Measurements from ENCODE around the gene STK11.

DNA sequence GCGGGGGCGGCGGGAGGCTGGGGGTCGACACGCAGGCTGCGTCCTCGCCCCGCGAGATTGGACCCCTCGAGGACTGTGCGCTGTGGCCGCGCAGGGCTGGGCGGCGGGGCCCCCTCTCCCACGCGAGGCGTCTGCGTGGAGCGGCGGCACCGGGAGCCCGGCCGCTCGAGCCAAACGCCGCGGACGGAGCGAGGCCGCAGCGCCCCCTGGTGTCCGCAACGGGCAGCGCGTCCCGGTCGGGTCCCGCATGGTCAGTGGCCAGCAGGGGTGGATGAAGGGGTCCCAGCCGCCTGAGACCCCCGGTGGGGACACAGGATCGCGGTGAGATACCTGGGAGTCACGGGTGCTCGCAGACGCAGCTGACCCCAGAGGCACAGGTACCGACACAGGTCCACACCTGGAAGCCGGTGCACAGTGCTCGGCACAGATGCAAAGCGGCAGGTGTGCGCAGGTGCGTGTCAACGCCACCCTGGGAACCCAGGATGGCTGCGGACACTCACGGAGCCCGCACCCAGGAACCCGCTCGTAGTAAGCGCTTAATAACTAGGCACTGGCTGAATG is 61.4 kb downstream of the STK11 start:
- TF ChIP-seq, protein P1, sequence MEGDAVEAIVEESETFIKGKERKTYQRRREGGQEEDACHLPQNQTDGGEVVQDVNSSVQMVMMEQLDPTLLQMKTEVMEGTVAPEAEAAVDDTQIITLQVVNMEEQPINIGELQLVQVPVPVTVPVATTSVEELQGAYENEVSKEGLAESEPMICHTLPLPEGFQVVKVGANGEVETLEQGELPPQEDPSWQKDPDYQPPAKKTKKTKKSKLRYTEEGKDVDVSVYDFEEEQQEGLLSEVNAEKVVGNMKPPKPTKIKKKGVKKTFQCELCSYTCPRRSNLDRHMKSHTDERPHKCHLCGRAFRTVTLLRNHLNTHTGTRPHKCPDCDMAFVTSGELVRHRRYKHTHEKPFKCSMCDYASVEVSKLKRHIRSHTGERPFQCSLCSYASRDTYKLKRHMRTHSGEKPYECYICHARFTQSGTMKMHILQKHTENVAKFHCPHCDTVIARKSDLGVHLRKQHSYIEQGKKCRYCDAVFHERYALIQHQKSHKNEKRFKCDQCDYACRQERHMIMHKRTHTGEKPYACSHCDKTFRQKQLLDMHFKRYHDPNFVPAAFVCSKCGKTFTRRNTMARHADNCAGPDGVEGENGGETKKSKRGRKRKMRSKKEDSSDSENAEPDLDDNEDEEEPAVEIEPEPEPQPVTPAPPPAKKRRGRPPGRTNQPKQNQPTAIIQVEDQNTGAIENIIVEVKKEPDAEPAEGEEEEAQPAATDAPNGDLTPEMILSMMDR (IDR thresholded peaks at IDR 0.05): peak; percentile 76 to 99 (median 94)
- TF ChIP-seq POLR2A (IDR thresholded peaks at IDR 0.05): no peak
